ENCODE results near the gene PHGDH. TPM values are rescaled to one million over a fixed set of nuclear protein-coding genes. Genes with fewer than 3 reads are reported as not detected.

The PHGDH gene
- total RNA-seq, 1 experiment from 2014 or later: 373 TPM

- peak; percentile 55 to 58 for DNase-seq
- H3K4me2 ChIP-seq: no peak overlapping the region
- peaks cover 18% of the 10 kb centered on the region for H3K36me3 ChIP-seq (ENCODE audit: low read depth)
- H3K9me3 ChIP-seq (ENCODE audit: insufficient read depth, low read depth): no peaks in the 10 kb centered on the region
- H4K20me1 ChIP-seq (ENCODE audit: insufficient read depth): peaks cover 21% of the 10 kb centered on the region; the same call in 1 of the 2 replicates
- H3K4me1 ChIP-seq (replicated peaks; ENCODE audit: insufficient read depth): no peaks in the 10 kb centered on the region
- ChIA-PET CTCF (interaction anchor here (0.9 to 1.6 kb wide), 4 partner anchors 23 to 132 kb away, joined by 3 to 7 read pairs (median 3); no protein-coding TSS in a partner anchor), POLR2A (ENCODE audit: unreplicated experiment) (no interaction called here)
- no TSS peak for BruUV-seq (replicated peaks)
- TF ChIP-seq EZH2 (IDR thresholded peaks at IDR 0.05; ENCODE audit: low read depth) (no peak), CTCF (conservative IDR thresholded peaks at IDR 0.05) (peak; percentile 99)
- intact Hi-C loops (cut with micrococcal nuclease; ENCODE audit: unreplicated experiment): loop anchor here (1.0 to 10.0 kb wide), 4 partner anchors 65 to 201 kb away; no protein-coding TSS in a partner anchor
- H3K9me2 ChIP-seq (ENCODE audit: insufficient read depth): no peaks in the 10 kb centered on the region
- no peaks in the 10 kb centered on the region for H3K79me2 ChIP-seq (ENCODE audit: low read depth)
- H3K27me3 ChIP-seq (ENCODE audit: insufficient read depth, low read depth): no peaks in the 10 kb centered on the region
- H3F3A ChIP-seq (ENCODE audit: insufficient read depth, low read depth): peaks cover 39% of the 10 kb centered on the region; the same call in 1 of the 2 replicates
- H3K27ac ChIP-seq: no peak overlapping the region
- H3K4me3 ChIP-seq: no peak overlapping the region
- no peak overlapping the region for H2AFZ ChIP-seq
Measured at GRCh38 chr1:119743776-119744597, 32.3 kb downstream of the PHGDH start.

DNA sequence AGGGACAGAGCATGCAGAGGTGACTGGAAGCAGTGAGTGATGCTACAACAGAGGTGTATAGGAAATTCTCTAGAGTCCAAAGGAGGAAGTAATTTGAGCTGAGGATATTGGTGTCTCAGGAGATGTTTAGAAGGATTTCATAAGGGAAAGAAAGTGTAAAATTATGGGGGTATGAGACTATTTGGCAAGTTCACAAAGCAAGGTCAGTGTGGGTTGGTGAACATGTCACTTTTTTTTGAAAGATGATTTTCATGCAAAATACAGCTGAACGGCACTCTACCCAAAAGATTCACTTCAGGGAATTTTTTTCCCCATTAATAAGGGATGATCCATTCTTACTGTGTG is 32.8 kb downstream of the PHGDH start:
- H4K20me1 ChIP-seq (ENCODE audit: insufficient read depth): peaks cover 21% of the 10 kb centered on the region; the same call in 1 of the 2 replicates
- no peak for DNase-seq
- TF ChIP-seq EZH2 (IDR thresholded peaks at IDR 0.05; ENCODE audit: low read depth) (no peak), CTCF (conservative IDR thresholded peaks at IDR 0.05) (no peak)
- CTCF ChIA-PET: interaction anchor here (0.9 to 1.6 kb wide), 2 partner anchors 22 to 64 kb away, joined by 3 to 7 read pairs; no protein-coding TSS in a partner anchor
- H3K27me3 ChIP-seq (ENCODE audit: insufficient read depth, low read depth): no peaks in the 10 kb centered on the region
- no peaks in the 10 kb centered on the region for H3K9me3 ChIP-seq (ENCODE audit: insufficient read depth, low read depth)
- no peak overlapping the region for H2AFZ ChIP-seq
- no peak overlapping the region for H3K4me3 ChIP-seq
- H3F3A ChIP-seq (ENCODE audit: insufficient read depth, low read depth): peaks cover 39% of the 10 kb centered on the region; the same call in 1 of the 2 replicates
- POLR2A ChIA-PET (ENCODE audit: unreplicated experiment): no interaction called here
- BruUV-seq (replicated peaks): no TSS peak
- H3K4me1 ChIP-seq (replicated peaks; ENCODE audit: insufficient read depth): no peaks in the 10 kb centered on the region
- no peak overlapping the region for H3K27ac ChIP-seq
- H3K9me2 ChIP-seq (ENCODE audit: insufficient read depth): no peaks in the 10 kb centered on the region
- intact Hi-C loops (cut with micrococcal nuclease; ENCODE audit: unreplicated experiment): loop anchor here (1.0 to 10.0 kb wide), 4 partner anchors 65 to 200 kb away; no protein-coding TSS in a partner anchor
- H3K36me3 ChIP-seq (ENCODE audit: low read depth): peaks cover 12% of the 10 kb centered on the region
- no peak overlapping the region for H3K4me2 ChIP-seq
- no peaks in the 10 kb centered on the region for H3K79me2 ChIP-seq (ENCODE audit: low read depth)

DNA sequence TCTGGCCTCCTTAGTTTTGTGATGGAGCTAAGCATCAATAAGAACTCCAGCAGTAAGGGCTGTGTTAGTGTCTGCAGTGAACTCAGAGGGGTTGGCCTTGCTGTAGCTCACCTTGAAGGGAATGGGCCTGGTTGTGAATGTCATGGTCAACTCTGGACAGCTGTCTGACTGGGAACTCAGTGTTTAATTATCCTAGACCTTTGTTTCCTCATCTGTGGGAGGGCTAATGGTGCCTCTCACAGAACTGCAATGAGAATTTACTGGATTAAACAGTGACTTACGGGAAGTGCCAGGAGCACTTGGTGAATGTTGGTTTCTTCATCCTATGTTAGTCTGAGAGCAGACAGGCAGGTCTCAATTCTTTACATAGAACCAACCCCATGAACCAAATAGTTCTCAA is 33.3 kb downstream of the PHGDH start:
- intact Hi-C loops (cut with micrococcal nuclease; ENCODE audit: unreplicated experiment): loop anchor here (2.0 to 10.0 kb wide), 2 partner anchors 126 to 200 kb away; no protein-coding TSS in a partner anchor
- CTCF ChIA-PET: interaction anchor here (0.9 to 1.6 kb wide), 2 partner anchors 22 to 64 kb away, joined by 3 to 7 read pairs; no protein-coding TSS in a partner anchor
- BruUV-seq (replicated peaks): no TSS peak

More for the DNA sequence above, 33.3 kb downstream of the PHGDH start:
- POLR2A ChIA-PET (ENCODE audit: unreplicated experiment): no interaction called here
- H2AFZ ChIP-seq: no peak overlapping the region
- H3K27ac ChIP-seq: no peak overlapping the region
- DNase-seq: no peak
- no peaks in the 10 kb centered on the region for H3K9me2 ChIP-seq (ENCODE audit: insufficient read depth)
- H3F3A ChIP-seq (ENCODE audit: insufficient read depth, low read depth): peaks cover 39% of the 10 kb centered on the region; the same call in 1 of the 2 replicates
- H3K9me3 ChIP-seq (ENCODE audit: insufficient read depth, low read depth): no peaks in the 10 kb centered on the region
- no peaks in the 10 kb centered on the region for H3K79me2 ChIP-seq (ENCODE audit: low read depth)
- H3K27me3 ChIP-seq (ENCODE audit: insufficient read depth, low read depth): no peaks in the 10 kb centered on the region
- no peak overlapping the region for H3K4me2 ChIP-seq
- H3K36me3 ChIP-seq (ENCODE audit: low read depth): peaks cover 7% of the 10 kb centered on the region; the same call in 1 of the 2 replicates
- H4K20me1 ChIP-seq (ENCODE audit: insufficient read depth): peaks cover 21% of the 10 kb centered on the region; the same call in 1 of the 2 replicates
- no peaks in the 10 kb centered on the region for H3K4me1 ChIP-seq (replicated peaks; ENCODE audit: insufficient read depth)
- TF ChIP-seq EZH2 (IDR thresholded peaks at IDR 0.05; ENCODE audit: low read depth): no peak
- TF ChIP-seq CTCF (conservative IDR thresholded peaks at IDR 0.05): no peak
- no peak overlapping the region for H3K4me3 ChIP-seq
